K562 (cell line): ENCODE results near the gene PPP2R2B. TPM values are rescaled to one million over a fixed set of nuclear protein-coding genes. Genes with fewer than 3 reads are reported as not detected.

Source experiments
- ATAC-seq: fragments of 200-7000 bp; cut with Tn5 transposase; 3 replicates; pipeline ENCODE4 v1.9.1; 2020; ENCODE audit warnings: moderate library complexity
- BruUV-seq: library from RNA; stranded (reverse); fragments of 400-500 nt; replicated peaks from 2 replicates; lab custom pipeline; 2021; lab: Mats Ljungman, UMichigan
- CTCF ChIA-PET: fragments of 300-600 bp; formaldehyde crosslinking; extraction: SDS; loops from one replicate; lab custom pipeline; 2021; ENCODE audit warnings: low intra/inter-chr PET ratio; lab: Yijun Ruan, JAX
- POLR2A ChIA-PET: fragments of 300-600, 350-650 bp; sonication (Branson Sonifier 250); formaldehyde crosslinking; extraction: SDS; loops from one replicate; lab custom pipeline; 2021; ENCODE audit warnings: antibody characterized with exemption, inconsistent platforms; lab: Yijun Ruan, JAX
- DNase-seq, 4 experiments: peaks; one replicate each; pipeline versions ENCODE4 v3.0.0 to v3.0.0-alpha.2; 2011 to 2018; ENCODE audit warnings: low spot score in 3 of 4, mixed read lengths in 3 of 4; ENCODE audit errors: extremely low read depth in 1 of 4
- FAIRE-seq: peaks from 2 replicates; lab custom pipeline; 2011; peaks lifted over from hg19 to GRCh38; lab: Jason Lieb, UNC
- H2AFZ ChIP-seq: 2 replicates; pipeline ENCODE4 v1.6.0; 2011; ENCODE audit warnings: low read depth, low read length, control low read depth, inconsistent platforms
- H3K27ac ChIP-seq: fragments of 200-600 bp; 3 replicates; pipeline ENCODE4 v1.8.0; 2011; ENCODE audit warnings: low read depth, mild to moderate bottlenecking, control low read depth, inconsistent platforms, low read length, moderate library complexity, mixed read lengths; ENCODE audit errors: extremely low read depth
- H3K27me3 ChIP-seq, 2 experiments: fragments of 300-600 bp in 1 of 2; 2 replicates in 1 of 2; 3 replicates in 1 of 2; pipeline versions ENCODE4 v1.6.0 to v1.8.0; 2011; ENCODE audit warnings: inconsistent platforms in 2 of 2, low read length in 2 of 2, mild to moderate bottlenecking in 1 of 2, mixed read lengths in 1 of 2, moderate library complexity in 1 of 2; ENCODE audit not compliant: control insufficient read depth in 2 of 2, insufficient read depth in 2 of 2
- H3K36me3 ChIP-seq: fragments of 300-600 bp; 3 replicates; pipeline ENCODE4 v1.8.0; 2011; ENCODE audit warnings: mild to moderate bottlenecking, low read length, inconsistent platforms; ENCODE audit not compliant: control insufficient read depth, insufficient read depth
- H3K4me1 ChIP-seq, 2 experiments: fragments of 200-600 bp in 1 of 2; replicated peaks in 1 of 2; 2 replicates in 1 of 2; 3 replicates in 1 of 2; pipeline versions ENCODE4 v1.5.1 to v1.8.0; 2011; ENCODE audit warnings: inconsistent platforms in 2 of 2, low read length in 2 of 2, mild to moderate bottlenecking in 1 of 2, mixed read lengths in 1 of 2, moderate library complexity in 1 of 2; ENCODE audit not compliant: control insufficient read depth in 2 of 2, insufficient read depth in 2 of 2
- H3K4me2 ChIP-seq: 2 replicates; pipeline ENCODE4 v1.6.1; 2011; ENCODE audit warnings: low read length, control low read depth, inconsistent platforms, mixed read lengths; ENCODE audit not compliant: insufficient read depth
- H3K4me3 ChIP-seq: fragments of 200-600 bp; sonication (generic), shearing (Covaris generic); 2 replicates; pipeline ENCODE4 v1.5.1; 2016; ENCODE audit warnings: control low read depth, inconsistent platforms
- H3K79me2 ChIP-seq: fragments of 200-600 bp; 3 replicates; pipeline ENCODE4 v1.8.0; 2011; ENCODE audit warnings: low read length, inconsistent platforms; ENCODE audit not compliant: control insufficient read depth, insufficient read depth
- H3K9ac ChIP-seq, 2 experiments: 2 replicates each; pipeline versions ENCODE4 v1.6.0 to v1.6.1; 2011; ENCODE audit warnings: low read depth in 2 of 2, low read length in 2 of 2, control low read depth in 1 of 2, inconsistent platforms in 1 of 2, mild to moderate bottlenecking in 1 of 2, mixed read lengths in 1 of 2; ENCODE audit not compliant: insufficient read depth in 1 of 2
- H3K9me1 ChIP-seq: one replicate; pipeline ENCODE4 v1.6.0; 2011; ENCODE audit warnings: inconsistent platforms, mild to moderate bottlenecking, low read length, moderate library complexity; ENCODE audit not compliant: control insufficient read depth, insufficient read depth
- H3K9me3 ChIP-seq: replicated peaks from 2 replicates; pipeline ENCODE4 v1.5.1; 2011; ENCODE audit warnings: low read depth, low read length, inconsistent platforms; ENCODE audit not compliant: control insufficient read depth, insufficient read depth
- H4K20me1 ChIP-seq: replicated peaks from 2 replicates; pipeline ENCODE4 v1.6.1; 2011; ENCODE audit warnings: low read length, inconsistent platforms, mixed read lengths; ENCODE audit not compliant: control insufficient read depth, insufficient read depth
- BRD9 ChIP-seq: fragments of 450-650 bp; IDR thresholded peaks from 2 replicates; pipeline ENCODE4 v1.6.1; 2018; ENCODE audit warnings: low read depth; ENCODE audit not compliant: partially characterized antibody
- CBFA2T3 ChIP-seq: fragments of 450-650 bp; IDR thresholded peaks from 2 replicates; pipeline ENCODE4 v1.6.1; 2017
- CBX1 ChIP-seq: sonication (generic); IDR thresholded peaks from 2 replicates; pipeline ENCODE4 v1.6.1; 2016; ENCODE audit warnings: antibody characterized with exemption, low read depth, mild to moderate bottlenecking
- ETV6 ChIP-seq, 3 experiments: fragments of 150-350 bp in 1 of 3; sonication (generic) in 1 of 3; formaldehyde crosslinking in 1 of 3; IDR thresholded peaks; 2 replicates each; pipeline versions ENCODE4 v1.6.1 to v1.8.0; 2014 to 2022; ENCODE audit warnings: borderline replicate concordance in 2 of 3, low read depth in 2 of 3, antibody characterized with exemption in 1 of 3, low read length in 1 of 3, mild to moderate bottlenecking in 1 of 3, missing genetic modification reagents in 1 of 3
- EWSR1 ChIP-seq: fragments of 450-650 bp; IDR thresholded peaks from 2 replicates; pipeline ENCODE4 v1.6.1; 2018; ENCODE audit warnings: borderline replicate concordance, mild to moderate bottlenecking, low read depth, moderate library complexity; ENCODE audit not compliant: partially characterized antibody
- FOXO4 ChIP-seq: fragments of 450-650 bp; formaldehyde crosslinking; IDR thresholded peaks from 2 replicates; pipeline ENCODE4 v1.4.0; 2020; ENCODE audit warnings: mild to moderate bottlenecking, moderate library complexity
- HES1 ChIP-seq: fragments of 450-650 bp; IDR thresholded peaks from 2 replicates; pipeline ENCODE4 v1.6.1; 2016; ENCODE audit warnings: low read depth, mild to moderate bottlenecking, moderate library complexity
- HNRNPK ChIP-seq: fragments of 200-400 bp; formaldehyde crosslinking; IDR thresholded peaks from one replicate; pipeline ENCODE4 v1.6.1; 2018; ENCODE audit warnings: mild to moderate bottlenecking, low read depth, low read length; ENCODE audit not compliant: poor library complexity, severe bottlenecking
- HOMEZ ChIP-seq: fragments of 250-450 bp; sonication (Bioruptor Pico); IDR thresholded peaks from 2 replicates; pipeline ENCODE4 v1.4.0; 2020; ENCODE audit warnings: mild to moderate bottlenecking, moderate library complexity
- KLF16 ChIP-seq: IDR thresholded peaks from 2 replicates; pipeline ENCODE4 v1.6.1; 2016; ENCODE audit warnings: antibody characterized with exemption
- POLR2AphosphoS2 ChIP-seq: IDR thresholded peaks from 2 replicates; pipeline ENCODE4 v1.6.1; 2012; ENCODE audit warnings: low read length, improper control_type of control experiment
- SAFB ChIP-seq: fragments of 200-400 bp; formaldehyde crosslinking; IDR thresholded peaks from 2 replicates; pipeline ENCODE4 v1.6.1; 2017; ENCODE audit warnings: low read depth, low read length, borderline replicate concordance
- SNAPC5 ChIP-seq: fragments of 250-450 bp; sonication (Bioruptor Pico); IDR thresholded peaks from 2 replicates; pipeline ENCODE4 v1.8.0; 2021; ENCODE audit warnings: moderate library complexity, mild to moderate bottlenecking, inconsistent platforms
- ZFP1 ChIP-seq: fragments of 450-650 bp; formaldehyde crosslinking; IDR thresholded peaks from 2 replicates; pipeline ENCODE4 v1.4.0; 2020; ENCODE audit warnings: mild to moderate bottlenecking, mixed read lengths
- ZNF23 ChIP-seq: fragments of 250-450 bp; sonication (Bioruptor Pico); IDR thresholded peaks from 2 replicates; pipeline ENCODE4 v1.4.0; 2020; ENCODE audit warnings: mild to moderate bottlenecking
- WGBS: fragments of 100-300 bp; shearing (Covaris generic); methylation state at CpG from one replicate; pipeline ENCODE4 v1.1.6; 2016; ENCODE audit warnings: low coverage, mixed read lengths; ENCODE audit not compliant: insufficient coverage; ENCODE audit errors: missing lambda C conversion rate; 5-methylcytosine and 5-hydroxymethylcytosine counted together
- in situ Hi-C: fragments of 300-500 bp; cut with MboI; formaldehyde crosslinking; loops from 4 replicates; pipeline ENCODE4 v1.15.0; 2018; ENCODE audit warnings: inconsistent platforms, mixed read lengths
- intact Hi-C: fragments of 100-400 bp; cut with micrococcal nuclease; formaldehyde crosslinking; loops from 2 replicates; pipeline ENCODE4 v1.14.2; 2022
- polyA plus RNA-seq, 8 experiments: library from polyadenylated mRNA; depleted of rRNA in 4 of 8; stranded (reverse) in 5 of 8; unstranded in 3 of 8; fragments of >200 nt; fragmentation: Nextera tagmentation in 2 of 8; fragmentation: Illumina TruSeq in 1 of 8; extraction: Ambion mirVana in 2 of 8; extraction: Trizol in 1 of 8; gene quantifications; 2 replicates each; pipeline versions ENCODE4 v1.2.1 to v1.2.3, GENCODE V29; 2011 to 2014; ENCODE audit warnings: inconsistent platforms in 1 of 8, missing spikeins in 1 of 8
- total RNA-seq, 7 experiments: library from RNA; depleted of rRNA in 6 of 7; stranded (reverse); fragments of >200 nt in 6 of 7; fragmentation: Illumina TruSeq in 2 of 7; extraction: Trizol in 2 of 7; gene quantifications; 2 replicates each; pipeline versions ENCODE4 v1.2.1 to v1.2.3, GENCODE V29; 2011 to 2021; ENCODE audit warnings: low replicate concordance in 1 of 7
- TF ChIP-seq, protein P1 (sequence below): fragments of 450-650 bp; IDR thresholded peaks from 2 replicates; pipeline ENCODE4 v1.7.1; 2018; ENCODE audit warnings: mild to moderate bottlenecking, low read depth; ENCODE audit not compliant: partially characterized antibody

PPP2R2B gene
- total and polyA plus RNA-seq, 9 of the 15 experiments (the other 6 are each of a cell fraction or from before 2014, with no cell fraction given): not detected

GRCh38 chr5:146600376-146600775 lies 278.2 kb downstream of the PPP2R2B start:
- BruUV-seq: no TSS peak
- Histone ChIP-seq H3K36me3 (no peaks in the 10 kb centered on the region), H2AFZ (no peak overlapping the region), H3K4me3 (no peak overlapping the region), H3K9me3 (no peaks in the 10 kb centered on the region), H3K4me2 (no peak overlapping the region), H3K79me2 (no peaks in the 10 kb centered on the region), H4K20me1 (no peaks in the 10 kb centered on the region; the same call in 1 of the 2 replicates), H3K4me1 (no peaks in the 10 kb centered on the region), H3K27me3 (no peaks in the 10 kb centered on the region), H3K9me1 (no peaks in the 10 kb centered on the region), H3K9ac (no peak overlapping the region), H3K27ac (no peak overlapping the region)
- WGBS: under 1% methylated on average over 5 of the region's 5 CpGs
- no peak for FAIRE-seq
- in situ Hi-C loops: no loop called here
- POLR2A ChIA-PET: no interaction called here
- ATAC-seq: no peak
- CTCF ChIA-PET: no interaction called here
- no peak for DNase-seq
- TF ChIP-seq, protein P1, sequence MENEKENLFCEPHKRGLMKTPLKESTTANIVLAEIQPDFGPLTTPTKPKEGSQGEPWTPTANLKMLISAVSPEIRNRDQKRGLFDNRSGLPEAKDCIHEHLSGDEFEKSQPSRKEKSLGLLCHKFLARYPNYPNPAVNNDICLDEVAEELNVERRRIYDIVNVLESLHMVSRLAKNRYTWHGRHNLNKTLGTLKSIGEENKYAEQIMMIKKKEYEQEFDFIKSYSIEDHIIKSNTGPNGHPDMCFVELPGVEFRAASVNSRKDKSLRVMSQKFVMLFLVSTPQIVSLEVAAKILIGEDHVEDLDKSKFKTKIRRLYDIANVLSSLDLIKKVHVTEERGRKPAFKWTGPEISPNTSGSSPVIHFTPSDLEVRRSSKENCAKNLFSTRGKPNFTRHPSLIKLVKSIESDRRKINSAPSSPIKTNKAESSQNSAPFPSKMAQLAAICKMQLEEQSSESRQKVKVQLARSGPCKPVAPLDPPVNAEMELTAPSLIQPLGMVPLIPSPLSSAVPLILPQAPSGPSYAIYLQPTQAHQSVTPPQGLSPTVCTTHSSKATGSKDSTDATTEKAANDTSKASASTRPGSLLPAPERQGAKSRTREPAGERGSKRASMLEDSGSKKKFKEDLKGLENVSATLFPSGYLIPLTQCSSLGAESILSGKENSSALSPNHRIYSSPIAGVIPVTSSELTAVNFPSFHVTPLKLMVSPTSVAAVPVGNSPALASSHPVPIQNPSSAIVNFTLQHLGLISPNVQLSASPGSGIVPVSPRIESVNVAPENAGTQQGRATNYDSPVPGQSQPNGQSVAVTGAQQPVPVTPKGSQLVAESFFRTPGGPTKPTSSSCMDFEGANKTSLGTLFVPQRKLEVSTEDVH: no peak
- TF ChIP-seq KLF16: no peak
- no peak for TF ChIP-seq CBX1
- TF ChIP-seq EWSR1: no peak
- no peak for TF ChIP-seq HOMEZ
- TF ChIP-seq SAFB: no peak
- TF ChIP-seq CBFA2T3: no peak
- TF ChIP-seq POLR2AphosphoS2: no peak
- no peak for TF ChIP-seq FOXO4 (CRISPR knock-in tag)
- TF ChIP-seq ZFP1: no peak
- no peak for TF ChIP-seq HES1
- TF ChIP-seq HNRNPK: no peak
- no peak for TF ChIP-seq ETV6 (IDR thresholded peaks at IDR 0.05; ENCODE audit: borderline replicate concordance in 1 of 2, low read depth in 2 of 2, low read length in 1 of 2)
- no peak for TF ChIP-seq ETV6 (CRISPR knock-in tag; IDR thresholded peaks at IDR 0.05; ENCODE audit: borderline replicate concordance)
- TF ChIP-seq SNAPC5 (CRISPR knock-in tag): no peak
- no peak for TF ChIP-seq BRD9
- no peak for TF ChIP-seq ZNF23
- intact Hi-C loops: no loop called here
